ENCODE data around the gene C20orf204. TPM values are rescaled to one million over a fixed set of nuclear protein-coding genes. Genes with fewer than 3 reads are reported as not detected.

The C20orf204 gene
- total RNA-seq, 3 donors from 2014 or later = 2.6 to 3.9 (median 3.2) TPM

DNA sequence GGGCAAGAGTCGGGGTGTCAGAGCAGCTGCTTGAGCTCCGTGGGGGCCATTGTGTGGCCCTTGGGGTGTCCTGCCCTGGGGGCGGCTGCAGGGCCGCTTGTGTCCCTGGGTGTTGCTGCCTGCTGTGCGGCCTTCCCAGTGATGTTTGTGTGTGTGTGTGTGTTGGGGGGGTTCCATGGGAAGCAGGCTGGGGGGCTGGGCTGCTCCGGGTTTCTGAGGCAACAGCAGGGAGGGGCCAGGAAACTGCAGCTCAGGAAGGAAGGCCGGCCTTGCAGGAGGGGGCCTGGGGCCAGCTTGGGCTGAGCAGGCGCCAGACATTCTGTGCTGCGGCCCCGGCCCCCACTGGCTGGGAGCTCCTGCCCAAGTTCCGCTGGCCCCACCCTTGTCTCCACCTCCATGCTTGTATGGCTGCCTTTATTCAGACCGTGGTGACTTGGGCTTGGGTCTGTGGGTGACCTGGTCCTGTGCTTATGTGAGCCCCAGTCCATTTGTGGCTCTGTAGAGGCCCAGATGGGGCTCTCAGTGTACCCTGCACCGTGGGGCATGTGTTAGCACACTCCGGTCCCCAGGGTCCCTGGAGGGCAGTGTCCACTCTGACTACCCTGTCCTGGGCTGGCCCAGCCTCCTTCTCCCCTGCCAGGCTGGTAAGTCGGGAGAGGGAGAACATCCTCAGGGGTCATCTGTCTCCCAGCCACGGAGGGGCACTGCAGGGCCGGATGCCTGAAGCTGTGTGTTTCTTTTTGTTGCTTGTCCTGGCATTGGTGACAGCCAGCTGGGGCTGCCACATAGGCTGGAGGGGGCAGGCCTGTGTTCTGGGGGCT, 18.1 kb downstream of the C20orf204 start:
- ATAC-seq (no peak), DNase-seq (no peak)
- no peaks in the 10 kb centered on the region for H3K36me3 Mint-ChIP-seq (ENCODE audit: insufficient read depth)
- H3K4me3 Mint-ChIP-seq = no peak overlapping the region
- H3K27me3 Mint-ChIP-seq (ENCODE audit: low read depth) = peaks cover 37% of the 10 kb centered on the region
- no peaks in the 10 kb centered on the region for H3K9me3 Mint-ChIP-seq
- peaks cover 15% of the 10 kb centered on the region for H3K4me1 Mint-ChIP-seq (ENCODE audit: low read depth)

DNA sequence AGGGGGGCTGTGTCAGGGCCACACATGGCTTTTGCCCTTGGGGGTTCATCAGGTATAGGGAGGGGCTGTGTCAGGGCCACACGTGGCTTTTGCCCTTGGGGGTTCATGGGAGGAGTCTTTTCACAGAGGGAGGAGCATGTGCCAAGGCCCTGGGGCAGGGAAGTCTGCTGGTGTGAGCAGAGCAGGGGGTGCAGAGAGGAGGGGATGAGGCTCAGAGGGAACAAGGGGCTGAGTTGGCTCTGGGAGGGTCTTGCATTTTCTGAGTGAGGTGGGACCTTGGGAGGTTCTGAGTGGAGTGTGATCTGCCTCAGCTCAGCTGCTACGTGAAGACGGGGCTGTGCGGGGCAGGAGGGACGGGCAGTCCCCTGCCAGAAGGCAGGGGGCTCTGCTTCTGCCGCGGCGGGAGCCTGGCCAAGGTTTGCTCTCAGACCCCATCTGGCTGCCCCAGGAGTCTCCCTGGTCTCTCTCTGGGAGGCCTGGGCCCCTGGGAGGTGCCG, 19.5 kb downstream of the C20orf204 start:
- peaks cover 12% of the 10 kb centered on the region for H3K4me1 Mint-ChIP-seq (ENCODE audit: low read depth)
- no peak for DNase-seq
- H3K4me3 Mint-ChIP-seq = no peak overlapping the region
- H3K36me3 Mint-ChIP-seq (ENCODE audit: insufficient read depth) = no peaks in the 10 kb centered on the region
- ATAC-seq = no peak
- H3K27me3 Mint-ChIP-seq (ENCODE audit: low read depth) = peaks cover 32% of the 10 kb centered on the region
- H3K9me3 Mint-ChIP-seq = no peaks in the 10 kb centered on the region

DNA sequence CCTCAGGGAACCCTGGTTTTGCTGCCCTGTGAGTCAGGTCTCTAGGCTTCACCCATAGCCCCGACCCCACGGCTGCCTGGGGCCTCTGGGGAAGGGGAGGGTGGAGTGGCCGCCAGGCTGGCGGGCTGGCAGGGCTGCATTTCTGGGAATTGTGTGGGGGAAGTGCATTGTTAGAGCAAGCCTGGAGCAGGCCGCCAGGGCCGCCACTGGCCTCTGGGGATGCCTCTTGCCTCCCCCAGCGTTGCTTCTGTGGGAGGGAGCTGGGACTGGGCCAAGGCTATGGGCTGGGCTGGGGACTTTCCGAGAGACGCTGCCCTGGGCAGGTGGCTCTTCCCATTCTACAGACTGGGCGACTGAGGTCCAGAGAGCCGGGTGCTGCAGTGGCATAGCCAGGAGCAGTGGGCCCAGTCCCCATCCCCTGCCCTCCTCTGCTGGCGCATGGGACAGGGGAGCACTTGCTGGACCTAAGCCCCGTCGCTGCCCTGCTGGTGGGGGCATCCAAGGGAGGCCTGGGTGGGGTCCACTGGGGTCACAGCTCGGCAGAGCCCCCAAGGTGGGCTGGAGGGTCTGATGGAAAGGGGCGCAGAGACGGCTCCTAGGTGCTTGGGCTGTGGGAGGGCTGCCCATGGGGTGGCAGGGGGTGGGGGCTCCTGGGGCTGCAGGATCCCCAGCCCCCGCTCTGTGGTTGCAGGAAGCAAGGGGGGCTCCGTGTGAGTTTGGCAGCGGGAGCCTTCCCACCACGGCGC, 20.1 kb downstream of the C20orf204 start:
- Mint-ChIP-seq H3K36me3 (ENCODE audit: insufficient read depth) (no peaks in the 10 kb centered on the region), H3K9me3 (no peaks in the 10 kb centered on the region), H3K4me1 (ENCODE audit: low read depth) (peaks cover 12% of the 10 kb centered on the region), H3K4me3 (no peak overlapping the region), H3K27me3 (ENCODE audit: low read depth) (peaks cover 26% of the 10 kb centered on the region)
- DNase-seq (no peak), ATAC-seq (no peak)

DNA sequence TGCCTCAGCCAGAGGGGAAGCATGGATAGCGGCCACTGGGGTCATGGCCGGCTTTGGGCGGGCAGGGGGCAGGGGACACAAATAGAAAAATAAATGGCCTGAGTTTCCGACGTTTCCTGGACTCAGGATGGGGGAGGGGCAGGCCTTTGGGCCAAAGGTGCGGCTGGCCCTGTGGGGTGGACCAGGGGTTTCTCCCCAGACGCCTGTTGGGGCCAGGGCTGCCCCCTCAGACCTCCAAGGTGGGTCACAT, 20.6 kb downstream of the C20orf204 start:
- no peak overlapping the region for H3K4me3 Mint-ChIP-seq
- H3K27me3 Mint-ChIP-seq (ENCODE audit: low read depth) = peaks cover 22% of the 10 kb centered on the region
- H3K4me1 Mint-ChIP-seq (ENCODE audit: low read depth) = peaks cover 12% of the 10 kb centered on the region
- no peaks in the 10 kb centered on the region for H3K9me3 Mint-ChIP-seq
- ATAC-seq (no peak), DNase-seq (no peak)
- H3K36me3 Mint-ChIP-seq (ENCODE audit: insufficient read depth) = no peaks in the 10 kb centered on the region

DNA sequence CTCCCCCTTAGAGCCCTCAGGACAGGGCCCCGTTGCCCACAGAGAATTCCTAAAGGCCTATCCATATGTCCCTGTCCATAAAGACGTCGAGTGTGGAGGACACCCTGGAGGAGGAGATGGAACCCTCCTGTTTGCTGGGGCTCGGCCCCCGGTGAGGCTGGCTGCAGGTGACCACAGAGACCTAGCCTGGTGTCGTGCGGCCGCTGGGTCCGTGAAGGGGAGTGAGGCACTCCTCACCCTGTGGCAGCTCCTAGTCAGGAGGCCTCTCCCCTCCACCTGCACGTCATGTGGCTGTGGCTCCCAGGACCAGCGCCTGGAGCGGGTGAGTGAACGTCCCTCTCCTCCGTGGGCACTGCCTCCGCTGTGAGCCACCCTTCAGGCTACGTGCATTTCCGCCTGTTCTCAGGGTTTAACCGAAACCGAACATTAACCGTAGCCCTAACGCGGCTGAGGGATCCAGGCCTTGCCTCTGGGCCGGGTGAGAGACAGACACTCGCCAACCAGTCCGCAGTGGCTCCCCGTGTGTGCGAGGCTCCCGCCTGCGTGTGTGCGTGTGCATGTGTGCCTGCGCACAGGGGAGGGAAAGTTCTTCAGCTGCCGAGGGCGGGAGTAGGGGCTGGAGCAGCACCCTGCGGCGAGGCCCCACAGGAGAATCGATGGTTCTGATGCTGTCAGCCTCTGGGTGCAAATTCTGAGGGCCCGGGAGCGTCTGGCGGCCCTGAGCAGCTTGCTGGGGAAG, 21.1 kb downstream of the C20orf204 start:
- peaks cover 18% of the 10 kb centered on the region for H3K27me3 Mint-ChIP-seq (ENCODE audit: low read depth)
- ATAC-seq (peak; percentile 44 to 49), DNase-seq (no peak)
- H3K9me3 Mint-ChIP-seq = no peaks in the 10 kb centered on the region
- no peaks in the 10 kb centered on the region for H3K36me3 Mint-ChIP-seq (ENCODE audit: insufficient read depth)
- peak overlapping the region; percentile 60 for H3K4me3 Mint-ChIP-seq
- peaks cover 12% of the 10 kb centered on the region for H3K4me1 Mint-ChIP-seq (ENCODE audit: low read depth)

DNA sequence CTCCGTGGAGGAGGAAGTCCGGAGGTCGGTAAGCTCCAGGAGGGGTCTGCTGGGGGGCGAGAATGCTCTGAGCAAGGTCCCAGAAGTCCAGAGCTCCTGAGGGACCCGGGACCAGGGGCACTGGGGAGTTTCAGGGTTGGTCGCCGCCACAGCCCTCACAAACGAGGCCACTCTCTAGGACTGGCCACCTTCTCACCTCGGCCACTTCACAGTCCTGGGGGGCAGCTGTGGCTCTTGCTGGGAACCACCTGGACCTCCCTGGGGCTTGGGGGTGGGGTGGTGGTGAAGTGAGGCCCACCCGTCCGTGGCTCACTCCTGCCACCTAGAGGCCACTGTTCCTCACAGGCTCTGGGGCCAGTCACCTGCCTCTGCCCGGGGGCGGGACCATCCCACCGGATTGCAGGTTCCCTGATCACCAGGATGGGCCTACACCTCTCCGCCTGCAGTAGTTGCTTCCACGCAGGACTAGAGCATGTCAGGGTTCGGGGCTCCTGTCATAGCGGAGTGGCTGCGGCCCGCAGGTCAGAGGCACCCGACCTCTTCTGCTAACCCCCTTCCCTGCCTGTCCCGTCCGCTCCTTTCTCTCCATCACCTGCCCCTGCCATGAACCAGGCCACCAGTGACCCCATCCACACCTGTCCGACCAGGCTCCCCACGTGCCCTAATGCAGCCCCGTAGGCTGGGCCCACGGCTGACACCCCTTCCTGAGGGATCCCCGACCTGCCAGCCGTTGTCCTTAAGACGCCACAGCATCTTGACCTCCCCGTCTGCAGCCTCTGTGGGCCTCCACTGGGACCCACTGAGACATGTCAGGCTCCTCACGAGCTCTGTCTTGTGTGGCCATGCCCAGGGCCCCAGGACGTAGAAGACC, 21.9 kb downstream of the C20orf204 start:
- H3K9me3 Mint-ChIP-seq = no peaks in the 10 kb centered on the region
- peaks cover 12% of the 10 kb centered on the region for H3K4me1 Mint-ChIP-seq (ENCODE audit: low read depth)
- DNase-seq (peak; percentile 80), ATAC-seq (peak; percentile 76 to 81)
- H3K36me3 Mint-ChIP-seq (ENCODE audit: insufficient read depth) = no peaks in the 10 kb centered on the region
- H3K4me3 Mint-ChIP-seq = peak overlapping the region; percentile 60
- peaks cover 16% of the 10 kb centered on the region for H3K27me3 Mint-ChIP-seq (ENCODE audit: low read depth)

DNA sequence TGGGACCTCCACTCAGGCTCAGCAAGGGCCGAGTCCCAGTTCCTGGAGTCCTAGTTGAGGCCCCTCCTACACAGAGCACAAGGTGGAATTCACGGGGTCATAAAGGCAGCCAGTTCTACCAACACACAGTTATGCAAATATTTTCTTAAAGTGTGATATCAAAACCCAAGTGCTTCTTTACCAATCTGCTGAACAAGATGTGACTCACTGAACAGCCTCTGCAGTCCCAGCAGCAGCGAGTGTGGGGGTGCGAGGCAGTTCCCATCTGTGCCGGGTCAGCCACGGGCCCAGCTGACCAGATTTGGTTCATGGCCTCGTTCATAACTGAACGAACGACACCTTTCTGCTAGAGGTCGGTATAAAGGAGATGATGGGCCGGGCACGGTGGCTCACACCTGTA, 22.6 kb downstream of the C20orf204 start:
- H3K4me3 Mint-ChIP-seq = no peak overlapping the region
- no peak for DNase-seq
- H3K27me3 Mint-ChIP-seq (ENCODE audit: low read depth) = peaks cover 10% of the 10 kb centered on the region
- H3K36me3 Mint-ChIP-seq (ENCODE audit: insufficient read depth) = no peaks in the 10 kb centered on the region
- H3K4me1 Mint-ChIP-seq (ENCODE audit: low read depth) = peaks cover 12% of the 10 kb centered on the region
- no peaks in the 10 kb centered on the region for H3K9me3 Mint-ChIP-seq
- ATAC-seq = no peak

DNA sequence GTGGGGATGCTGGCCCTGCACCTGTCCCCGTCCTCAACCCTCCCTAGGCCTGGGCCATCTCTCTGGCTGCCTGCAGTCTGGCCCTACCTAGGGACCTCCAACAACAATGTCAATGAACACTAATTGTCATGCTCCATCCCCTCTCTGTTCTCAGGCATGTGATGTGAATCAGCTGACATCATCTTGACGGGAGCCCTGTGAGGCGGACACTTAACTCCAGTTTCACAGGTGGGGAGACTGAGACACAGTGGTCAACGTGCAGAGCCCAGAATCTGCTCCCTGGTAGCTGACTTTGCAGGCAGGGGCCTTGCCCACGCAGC, 26.3 kb downstream of the C20orf204 start:
- no peak overlapping the region for H3K4me3 Mint-ChIP-seq
- DNase-seq (no peak), ATAC-seq (no peak)
- H3K27me3 Mint-ChIP-seq (ENCODE audit: low read depth) = no peaks in the 10 kb centered on the region
- H3K9me3 Mint-ChIP-seq = no peaks in the 10 kb centered on the region
- H3K36me3 Mint-ChIP-seq (ENCODE audit: insufficient read depth) = no peaks in the 10 kb centered on the region
- peaks cover 46% of the 10 kb centered on the region for H3K4me1 Mint-ChIP-seq (ENCODE audit: low read depth)

DNA sequence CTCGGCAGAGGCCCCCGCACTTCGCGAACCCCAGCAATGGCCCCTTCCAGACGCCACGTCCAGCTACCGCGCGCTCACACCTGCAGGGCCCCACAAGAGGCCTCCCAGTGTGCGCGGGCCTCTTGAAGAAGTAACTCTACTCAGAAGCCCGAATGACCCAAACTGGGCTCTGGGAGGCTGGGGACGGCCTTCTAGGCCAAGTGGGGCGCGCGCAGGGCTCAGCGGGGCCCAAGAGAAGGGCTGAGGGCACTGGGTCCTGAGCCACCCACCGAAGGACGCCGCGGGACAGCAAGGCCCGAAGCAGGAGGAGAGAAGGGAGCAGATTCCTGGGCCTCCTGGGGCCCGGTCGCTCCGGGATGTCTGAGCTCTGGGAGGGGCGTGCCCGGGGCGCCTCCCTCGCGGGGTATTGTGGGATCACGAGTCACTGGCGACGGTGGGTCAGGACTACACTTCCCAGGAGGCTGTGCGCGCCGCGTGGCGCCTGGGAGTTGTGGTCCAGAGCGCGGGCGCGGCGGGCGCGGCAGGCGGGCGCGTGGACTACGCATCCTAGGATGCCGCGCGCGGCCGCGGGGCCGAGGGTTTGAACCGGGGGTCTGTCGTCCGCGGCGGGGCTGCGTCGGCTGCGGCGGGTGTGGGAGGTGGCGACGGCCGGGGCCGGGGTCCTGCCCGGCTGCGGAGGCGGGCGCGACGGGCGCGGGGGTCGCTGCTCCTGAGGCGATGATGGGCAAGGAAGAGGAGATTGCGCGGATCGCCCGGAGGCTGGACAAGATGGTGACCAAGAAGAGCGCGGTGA, 26.8 kb downstream of the C20orf204 start, which contains the start of gene TCEA2:
Gene TCEA2 (plus strand): TSS at position 603 of the 793 bp plus-strand sequence. CDS start 115 bp downstream, at position 718.
- ATAC-seq (peak; percentile 92 to 96), DNase-seq (peak; percentile 93)
- Mint-ChIP-seq H3K9me3 (no peaks in the 10 kb centered on the region), H3K4me3 (peak within 1 kb of the TSS; percentile 85), H3K36me3 (ENCODE audit: insufficient read depth) (no peaks in the 10 kb centered on the region), H3K27me3 (ENCODE audit: low read depth) (no peaks in the 10 kb centered on the region), H3K4me1 (ENCODE audit: low read depth) (peaks cover 42% of the 10 kb centered on the region)

DNA sequence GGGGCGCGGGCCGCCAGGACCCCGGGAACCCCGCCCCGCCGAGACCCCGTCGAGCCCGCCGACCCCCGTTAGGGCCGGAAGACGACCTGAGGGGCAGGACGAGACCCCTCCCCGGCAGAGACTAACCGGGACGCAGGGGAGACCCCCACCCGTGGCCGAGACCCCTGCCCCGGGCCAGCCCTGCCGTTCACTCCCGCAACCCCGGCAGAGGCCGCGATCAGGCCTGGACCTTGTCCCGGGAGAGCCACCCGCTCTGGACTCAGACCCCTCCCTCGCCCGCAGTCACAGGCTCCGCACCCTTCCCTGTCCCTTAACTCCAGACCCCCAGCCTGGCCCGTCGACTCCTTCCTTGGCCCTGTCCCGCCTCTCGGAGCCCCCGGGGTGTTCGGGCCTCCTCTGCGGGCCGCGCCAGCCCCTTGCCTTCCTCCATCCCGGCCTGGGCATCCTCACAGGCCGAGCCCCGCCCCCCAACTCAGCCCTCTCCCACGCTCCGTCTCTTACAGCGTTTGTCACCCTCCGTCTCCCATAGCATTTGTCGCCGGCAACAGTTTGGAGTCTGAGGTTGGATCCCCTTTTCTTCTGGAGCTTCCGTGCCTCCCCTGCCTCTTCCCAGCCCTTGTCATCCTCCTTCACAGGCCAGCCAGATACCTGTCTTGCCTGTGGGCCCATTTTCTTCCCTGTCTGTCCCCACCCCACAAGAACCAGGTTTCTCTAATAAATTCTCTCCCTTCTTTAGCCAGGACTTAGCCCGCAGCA, 27.6 kb downstream of the C20orf204 start:
- Mint-ChIP-seq H3K4me3 (peak overlapping the region; percentile 85), H3K27me3 (ENCODE audit: low read depth) (no peaks in the 10 kb centered on the region), H3K4me1 (ENCODE audit: low read depth) (peaks cover 40% of the 10 kb centered on the region), H3K9me3 (no peaks in the 10 kb centered on the region), H3K36me3 (ENCODE audit: insufficient read depth) (no peaks in the 10 kb centered on the region)
- ATAC-seq = peak; percentile 13 to 22
- no peak for DNase-seq

DNA sequence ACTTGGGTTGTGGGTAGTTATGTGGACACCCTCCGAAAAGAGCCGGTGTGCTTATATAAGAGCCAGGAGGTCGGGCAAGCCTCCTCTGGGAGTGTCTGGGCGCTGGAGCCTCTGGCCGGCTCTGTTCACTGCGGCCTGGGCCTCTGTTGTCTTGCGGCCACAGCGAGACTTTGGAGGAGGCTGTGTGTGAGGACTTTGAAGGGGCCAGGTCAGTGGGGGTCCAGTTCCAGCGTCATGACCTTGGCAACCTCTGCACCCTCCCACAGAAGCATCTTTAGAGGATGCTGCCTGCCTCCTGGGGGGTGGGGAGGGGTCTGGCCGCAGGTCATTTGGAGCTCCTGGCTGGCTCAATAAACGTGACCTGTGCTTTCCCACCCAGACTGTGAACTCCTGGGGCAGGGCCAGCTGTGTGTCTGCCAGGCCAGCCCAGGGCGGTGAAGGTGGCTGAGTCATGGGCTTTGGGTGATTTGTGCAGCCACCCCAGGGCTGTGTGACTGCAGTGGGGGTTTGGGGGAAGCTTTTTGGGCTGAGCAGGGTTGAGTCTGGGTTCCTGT, 28.2 kb downstream of the C20orf204 start:
- H3K9me3 Mint-ChIP-seq = no peaks in the 10 kb centered on the region
- H3K4me3 Mint-ChIP-seq = peak overlapping the region; percentile 85
- H3K4me1 Mint-ChIP-seq (ENCODE audit: low read depth) = peaks cover 42% of the 10 kb centered on the region
- no peaks in the 10 kb centered on the region for H3K27me3 Mint-ChIP-seq (ENCODE audit: low read depth)
- ATAC-seq (no peak), DNase-seq (no peak)
- no peaks in the 10 kb centered on the region for H3K36me3 Mint-ChIP-seq (ENCODE audit: insufficient read depth)

DNA sequence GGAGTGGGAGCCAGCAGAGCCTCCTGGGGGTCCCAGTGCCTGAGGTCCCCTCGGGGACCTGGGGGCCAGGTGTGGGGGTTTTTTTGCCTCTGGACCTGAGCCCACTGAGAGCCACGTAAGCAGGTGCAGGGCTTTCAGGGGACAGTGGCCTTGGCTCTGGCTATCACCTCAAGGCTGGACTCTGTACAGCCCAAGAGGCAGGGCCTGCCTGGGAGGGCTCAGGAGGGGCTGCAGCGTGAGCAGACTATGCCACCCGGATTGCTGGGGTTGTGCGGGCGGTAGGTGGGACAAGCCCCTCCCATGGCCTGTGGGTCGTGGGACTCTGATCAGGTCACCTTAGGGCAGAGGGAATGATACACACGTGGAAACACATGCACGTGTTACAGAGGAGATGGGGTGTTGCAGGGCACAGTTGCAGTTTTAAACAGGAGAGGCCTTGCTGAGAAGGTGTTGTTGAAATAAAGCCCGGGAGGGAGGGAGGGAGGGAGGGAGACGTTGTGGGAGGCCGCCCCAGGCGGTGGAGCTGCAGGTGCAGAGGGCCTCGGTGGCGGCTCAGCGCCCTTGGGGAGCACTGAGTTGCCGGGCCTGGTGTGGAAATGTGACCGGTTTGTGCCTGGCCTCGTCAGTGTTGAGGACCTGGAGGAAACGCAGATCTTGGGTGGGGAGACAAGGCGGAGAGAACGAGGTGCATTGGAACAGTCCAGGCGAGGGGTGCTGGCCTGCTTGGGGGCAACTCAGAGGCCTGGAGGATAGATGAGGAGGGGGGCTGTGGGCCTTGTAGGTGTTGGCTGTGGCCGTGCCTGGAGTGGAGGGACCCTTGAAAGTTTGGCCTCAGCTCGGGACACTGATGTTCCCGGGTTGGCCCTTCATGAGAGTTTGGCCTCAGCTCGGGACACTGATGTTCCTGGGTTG, 29.3 kb downstream of the C20orf204 start:
- no peaks in the 10 kb centered on the region for H3K27me3 Mint-ChIP-seq (ENCODE audit: low read depth)
- DNase-seq = no peak
- no peaks in the 10 kb centered on the region for H3K9me3 Mint-ChIP-seq
- H3K4me1 Mint-ChIP-seq (ENCODE audit: low read depth) = peaks cover 42% of the 10 kb centered on the region
- peak overlapping the region; percentile 47 for H3K4me3 Mint-ChIP-seq
- H3K36me3 Mint-ChIP-seq (ENCODE audit: insufficient read depth) = no peaks in the 10 kb centered on the region
- no peak for ATAC-seq
